ENCODE data around the gene NRXN3. TPM values are rescaled to one million over a fixed set of nuclear protein-coding genes. Genes with fewer than 3 reads are reported as not detected.

Gene NRXN3
- total RNA-seq, 1 experiment from 2014 or later, result not detected

GRCh38 chr14:79878785-79879184, 1708.6 kb downstream of the NRXN3 start (continued):
- TF ChIP-seq YY1 (IDR thresholded peaks at IDR 0.05; ENCODE audit: extremely low read depth, insufficient replicate concordance, low read depth, low read length) (no peak), SP1 (IDR thresholded peaks at IDR 0.05; ENCODE audit: low read depth) (no peak), ZNF274 (IDR thresholded peaks at IDR 0.05; ENCODE audit: low read depth, low read length) (no peak), JUND (IDR thresholded peaks at IDR 0.05) (no peak), CTCF (IDR thresholded peaks at IDR 0.05 in 2 of 3, conservative IDR thresholded peaks at IDR 0.05 in 1 of 3; ENCODE audit: borderline replicate concordance in 1 of 3, insufficient read depth in 1 of 3, low read depth in 2 of 3, low read length in 2 of 3) (no peak)

GRCh38 chr14:79881299-79881698, 1711.1 kb downstream of the NRXN3 start:
- ChIA-PET POLR2A (no interaction called here), RAD21 (ENCODE audit: low non-redundant PET in 1 of 2, low total read pairs in 2 of 2, uncharacterized antibody in 2 of 2, unreplicated experiment in 2 of 2) (no interaction called here), CTCF (no interaction called here)
- Histone ChIP-seq H3K27me3 (ENCODE audit: insufficient read depth, low read length) (no peaks in the 10 kb centered on the region), H3K79me2 (ENCODE audit: insufficient read depth, low read length) (no peaks in the 10 kb centered on the region), H3K4me1 (ENCODE audit: control insufficient read depth in 1 of 2, insufficient read depth in 2 of 2, low read length in 2 of 2) (no peaks in the 10 kb centered on the region), H4K20me1 (ENCODE audit: insufficient read depth) (no peaks in the 10 kb centered on the region), H3K9me2 (ENCODE audit: insufficient read depth) (no peaks in the 10 kb centered on the region), H3K27ac (ENCODE audit: low read depth, low read length) (no peak overlapping the region), H2AFZ (ENCODE audit: low read depth, low read length, poor library complexity, severe bottlenecking) (no peak overlapping the region), H3K36me3 (ENCODE audit: control insufficient read depth in 1 of 2, insufficient read depth in 2 of 2, low read length in 2 of 2) (no peaks in the 10 kb centered on the region), H3K9ac (ENCODE audit: low read length) (no peak overlapping the region), H3K9me3 (ENCODE audit: control insufficient read depth in 1 of 2, insufficient read depth in 1 of 2, low read depth in 1 of 2, low read length in 2 of 2) (peaks cover 8 to 9% of the 10 kb centered on the region in 2 experiments; a peak in 2 of 4 replicates), H3K4me3 (replicated peaks in 1 of 2; ENCODE audit: low read depth in 1 of 2, low read length in 2 of 2) (no peak overlapping the region), H3K4me2 (ENCODE audit: low read length) (no peak overlapping the region)
- BruUV-seq (replicated peaks), result no TSS peak
- TF ChIP-seq ELF1 (IDR thresholded peaks at IDR 0.05; ENCODE audit: borderline replicate concordance, low read depth) (no peak), CBX3 (IDR thresholded peaks at IDR 0.05; ENCODE audit: low read depth) (no peak), EZH2phosphoT487 (IDR thresholded peaks at IDR 0.05; ENCODE audit: borderline replicate concordance) (no peak), MAX (IDR thresholded peaks at IDR 0.05) (no peak), YY1 (IDR thresholded peaks at IDR 0.05; ENCODE audit: extremely low read depth, insufficient replicate concordance, low read depth, low read length) (no peak)
- intact Hi-C loops (cut with micrococcal nuclease), result no loop called here
- ATAC-seq, result no peak
- DNase-seq (ENCODE audit: low read depth, low spot score), result no peak

Measured in HCT116 (cell line).